H4 (cell line): ENCODE measurements around the gene COLEC11. TPM values are rescaled to one million over a fixed set of nuclear protein-coding genes. Genes with fewer than 3 reads are reported as not detected.
"Not testable (repeated sequence)": the region's sequence is repeated elsewhere in the genome, so short reads cannot be mapped to it uniquely, and the experiment has no call there.

Source experiments
- DNase-seq: peaks from one replicate; pipeline ENCODE4 v3.0.0-alpha.2; 2015; ENCODE audit warnings: low spot score
- total RNA-seq: library from RNA; depleted of rRNA; stranded (reverse); fragments of >200 nt; shearing (Covaris generic); gene quantifications from 2 replicates; pipeline ENCODE4 v1.2.3, GENCODE V29; 2014

COLEC11 gene
- total RNA-seq, 1 experiment from 2014 or later: not detected

GRCh38 chr2:3654531-3655225, 59.8 kb downstream of the COLEC11 start:
- no peak for DNase-seq

DNA sequence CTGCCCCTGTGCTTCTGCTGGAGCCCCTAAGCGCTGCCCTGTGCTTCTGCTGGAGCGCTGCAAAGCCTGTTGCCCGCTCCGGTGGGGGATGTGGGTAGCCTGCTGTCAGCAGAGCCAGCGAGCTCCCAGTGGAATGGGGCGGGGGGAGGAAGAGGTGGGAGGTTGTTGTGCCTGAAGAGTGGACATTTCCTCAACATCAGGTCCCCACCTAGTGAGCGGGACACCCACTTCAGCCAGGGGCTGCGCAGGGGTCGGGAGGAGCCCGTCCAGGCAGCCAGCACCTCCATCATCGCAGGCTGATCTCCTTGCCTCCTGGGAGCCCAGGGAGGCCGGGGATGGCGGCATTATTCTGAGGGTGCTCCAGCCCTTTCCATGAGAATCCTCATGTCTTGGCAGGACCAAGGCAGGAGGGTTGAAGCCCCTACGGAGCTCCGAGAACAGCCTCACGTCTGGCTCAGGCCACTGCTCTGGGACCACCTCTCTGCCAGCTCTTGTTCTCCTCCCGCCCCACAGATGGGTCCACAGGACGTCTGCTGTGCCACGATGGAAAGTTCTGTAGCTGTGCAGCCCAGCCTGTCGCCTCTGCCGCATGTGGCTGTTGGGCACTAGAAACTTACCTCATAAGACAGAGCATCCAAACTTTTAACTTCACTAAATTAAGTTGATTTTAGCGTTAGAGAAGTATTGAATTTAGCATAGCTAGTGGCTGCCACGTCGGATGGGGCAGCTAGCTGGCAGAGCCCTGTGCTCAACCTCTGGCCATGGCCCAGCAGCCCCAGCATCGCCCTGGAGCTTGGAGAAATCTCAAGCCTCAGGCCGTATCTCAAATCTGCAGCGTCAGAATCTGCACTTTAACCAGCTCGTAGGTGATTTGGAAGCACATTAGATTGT, 61.2 kb downstream of the COLEC11 start:
- DNase-seq: no peak

DNA sequence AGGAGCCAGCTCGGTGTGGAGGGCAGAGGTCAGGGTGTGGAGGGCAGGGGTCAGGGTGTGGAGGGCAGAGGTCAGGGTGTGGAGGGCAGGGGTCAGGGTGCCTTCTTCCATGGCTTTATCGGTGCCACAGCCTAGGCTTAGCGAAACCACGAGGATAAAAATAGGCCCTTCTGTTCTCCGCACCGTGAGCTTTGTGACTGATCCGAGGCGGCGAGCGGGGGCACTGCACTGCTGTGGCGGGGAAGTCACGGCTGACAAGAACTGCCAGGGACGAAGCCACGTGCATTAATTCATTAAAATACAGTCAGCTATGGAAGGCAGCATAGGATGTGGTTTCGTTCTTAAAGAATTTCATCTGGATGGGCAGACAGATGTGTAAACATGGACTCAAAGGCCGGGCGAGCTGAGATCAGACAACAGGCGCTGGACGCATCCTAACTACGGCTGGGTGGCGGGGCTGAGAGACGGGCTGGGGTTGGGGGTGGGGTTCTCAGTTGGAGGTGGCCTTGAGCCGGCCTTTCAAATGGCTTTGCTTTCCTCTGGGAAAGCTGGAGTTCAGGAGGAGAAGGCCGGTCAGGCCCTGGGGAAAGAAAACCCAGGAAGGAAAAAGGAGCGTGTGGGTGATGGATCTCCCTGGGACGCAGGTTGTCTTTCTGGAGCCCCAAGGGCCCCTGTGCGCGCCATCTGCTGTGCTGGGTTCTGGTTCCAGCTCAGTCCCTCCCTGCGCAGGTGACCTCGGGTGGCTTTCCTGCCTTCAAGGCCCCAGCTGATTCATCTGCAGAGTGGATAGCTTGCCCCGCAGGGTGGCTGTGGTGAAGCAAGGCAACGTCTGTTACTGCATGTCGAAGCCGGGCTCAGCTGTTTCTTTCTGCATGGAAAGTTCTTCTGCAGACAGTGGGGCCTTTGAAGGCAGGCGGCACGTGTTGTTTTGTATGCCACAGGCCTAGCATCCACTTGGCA, 62.1 kb downstream of the COLEC11 start:
- DNase-seq: no peak

- no peak for DNase-seq
These were observed 63.0 kb downstream of the COLEC11 start, which contains the start of gene ALLC for GRCh38 chr2:3657881-3658280. Gene ALLC (plus strand): TSS chr2:3658200. CDS start chr2:3671158, 12,958 bp downstream.

GRCh38 chr2:3659447-3660432, 64.8 kb downstream of the COLEC11 start:
- no peak for DNase-seq

DNA sequence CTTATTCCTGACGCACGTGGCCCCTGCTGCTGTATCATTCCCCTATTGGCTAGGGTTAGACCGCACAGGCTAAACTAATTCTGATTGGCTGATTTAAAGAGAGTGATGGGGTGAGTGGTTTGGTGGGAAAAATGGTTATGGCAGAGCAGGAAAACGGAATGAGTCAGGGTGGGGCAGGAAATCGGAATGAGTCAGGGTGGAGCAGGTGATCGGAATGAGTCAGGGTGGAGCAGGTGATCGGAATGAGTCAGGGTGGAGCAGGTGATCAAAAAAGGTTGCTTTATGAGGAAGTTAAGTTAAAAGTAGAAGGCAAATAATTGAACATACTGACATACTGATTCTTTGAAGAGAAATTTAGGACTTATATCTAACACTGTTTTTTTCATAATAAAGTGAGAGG, 65.7 kb downstream of the COLEC11 start:
- not testable (repeated sequence) for DNase-seq

DNA sequence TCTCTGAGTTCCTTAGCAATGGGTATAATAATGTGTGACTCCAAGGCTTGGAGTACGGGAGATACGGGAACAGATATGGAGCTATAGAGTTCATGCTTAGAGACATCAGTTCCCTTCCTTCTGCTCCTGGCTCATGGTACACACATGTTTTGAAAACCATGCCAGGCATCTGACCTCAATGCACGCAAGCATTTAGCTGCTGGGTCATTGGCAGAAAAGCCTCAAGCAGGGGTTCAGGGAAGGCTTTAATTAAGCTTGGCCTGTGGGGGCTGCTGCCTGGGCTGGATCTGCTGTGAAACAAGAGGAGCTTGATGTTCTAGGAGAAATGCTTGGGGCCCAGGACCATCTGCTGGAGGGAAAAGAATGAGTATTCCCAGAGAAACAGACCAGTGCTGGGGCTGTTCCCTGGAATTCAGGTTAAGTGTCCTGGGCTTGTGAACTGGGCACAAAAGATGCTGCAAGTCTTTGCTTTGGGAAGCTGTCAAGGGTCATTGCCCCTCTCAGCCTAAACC, 66.3 kb downstream of the COLEC11 start:
- no peak for DNase-seq

- DNase-seq: no peak
These were observed 67.3 kb downstream of the COLEC11 start for GRCh38 chr2:3662239-3662638.

DNA sequence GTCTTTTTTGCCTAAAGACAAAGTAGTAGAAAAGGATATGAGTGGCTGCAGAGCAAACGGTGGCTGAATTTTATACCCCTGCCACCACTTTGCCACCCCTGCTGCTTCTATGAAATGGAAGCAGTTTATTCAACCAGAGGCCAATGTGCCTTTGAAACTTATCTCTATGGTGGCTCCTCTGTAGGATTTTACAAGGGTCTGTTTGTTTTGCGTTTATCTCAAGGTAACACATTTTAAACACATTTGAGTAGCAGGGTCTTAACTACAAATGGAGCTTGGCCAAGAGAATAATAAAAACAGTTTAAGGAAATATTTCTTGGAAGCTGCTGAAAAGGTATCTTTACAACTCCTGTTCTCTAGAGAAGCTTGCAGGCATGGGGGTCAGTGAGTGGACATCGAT, 69.2 kb downstream of the COLEC11 start:
- DNase-seq: no peak

DNA sequence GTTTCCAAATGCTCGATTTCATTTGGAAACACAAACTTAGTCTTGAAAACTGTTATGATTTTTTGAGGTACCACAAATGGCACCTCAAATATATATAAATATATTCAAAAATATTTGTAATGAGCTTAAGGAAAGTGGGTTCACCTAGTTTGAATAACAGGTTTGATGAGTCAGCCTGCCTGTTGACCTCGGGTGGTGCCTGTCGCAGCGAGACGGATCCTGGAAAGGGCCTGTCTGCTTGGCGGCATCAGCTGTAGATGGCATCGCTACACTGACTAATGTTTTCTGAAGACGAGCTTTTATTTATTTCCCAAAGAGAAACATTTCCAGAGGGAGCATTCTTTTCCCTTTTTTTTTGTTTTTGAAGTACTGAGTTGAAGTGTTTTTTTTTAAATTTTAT, 70.0 kb downstream of the COLEC11 start:
- DNase-seq: no peak

- DNase-seq: no peak
These were observed 71.1 kb downstream of the COLEC11 start for GRCh38 chr2:3665886-3666612.

DNA sequence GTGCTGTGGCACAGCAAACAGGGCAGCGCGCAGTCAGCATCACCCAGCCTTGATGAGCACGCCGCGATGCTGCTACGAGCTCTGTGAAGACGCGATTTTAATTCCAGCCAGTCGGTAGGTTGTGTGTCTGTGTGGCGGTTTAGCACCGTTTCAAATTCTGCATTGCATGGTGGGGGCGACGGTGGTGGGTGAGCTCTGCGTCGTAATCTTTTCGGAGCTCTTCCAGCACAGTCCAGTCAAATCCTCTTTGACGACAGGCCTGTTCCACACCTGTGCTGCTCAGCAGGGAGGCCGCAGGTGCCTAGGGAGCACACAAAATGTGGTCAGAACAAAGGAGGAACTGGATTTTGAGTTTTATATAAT, 71.7 kb downstream of the COLEC11 start:
- DNase-seq: no peak

GRCh38 chr2:3667151-3667631, 72.3 kb downstream of the COLEC11 start:
- no peak for DNase-seq

GRCh38 chr2:3669656-3670055, 74.7 kb downstream of the COLEC11 start:
- no peak for DNase-seq

GRCh38 chr2:3670376-3670775, 75.5 kb downstream of the COLEC11 start:
- no peak for DNase-seq

DNA sequence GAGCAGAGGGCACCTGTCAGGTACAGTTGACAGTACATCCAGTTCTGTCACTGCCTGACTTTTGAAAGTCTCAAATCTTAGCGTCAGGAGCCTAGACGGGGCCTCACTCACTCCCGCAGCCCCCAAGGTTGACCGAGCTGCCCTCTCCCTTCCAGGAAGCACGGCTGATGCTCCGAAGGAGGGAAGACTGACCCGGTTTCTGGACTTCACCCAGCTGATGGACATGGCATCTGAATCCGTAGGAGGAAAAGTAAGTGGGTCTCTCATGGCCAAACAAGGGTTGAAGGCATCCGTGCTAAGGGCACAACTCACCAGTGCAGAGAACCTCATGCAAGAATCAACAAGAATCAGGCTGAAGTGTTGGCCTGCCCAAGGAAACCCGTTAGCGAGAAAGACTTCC, 76.0 kb downstream of the COLEC11 start:
- no peak for DNase-seq

DNA sequence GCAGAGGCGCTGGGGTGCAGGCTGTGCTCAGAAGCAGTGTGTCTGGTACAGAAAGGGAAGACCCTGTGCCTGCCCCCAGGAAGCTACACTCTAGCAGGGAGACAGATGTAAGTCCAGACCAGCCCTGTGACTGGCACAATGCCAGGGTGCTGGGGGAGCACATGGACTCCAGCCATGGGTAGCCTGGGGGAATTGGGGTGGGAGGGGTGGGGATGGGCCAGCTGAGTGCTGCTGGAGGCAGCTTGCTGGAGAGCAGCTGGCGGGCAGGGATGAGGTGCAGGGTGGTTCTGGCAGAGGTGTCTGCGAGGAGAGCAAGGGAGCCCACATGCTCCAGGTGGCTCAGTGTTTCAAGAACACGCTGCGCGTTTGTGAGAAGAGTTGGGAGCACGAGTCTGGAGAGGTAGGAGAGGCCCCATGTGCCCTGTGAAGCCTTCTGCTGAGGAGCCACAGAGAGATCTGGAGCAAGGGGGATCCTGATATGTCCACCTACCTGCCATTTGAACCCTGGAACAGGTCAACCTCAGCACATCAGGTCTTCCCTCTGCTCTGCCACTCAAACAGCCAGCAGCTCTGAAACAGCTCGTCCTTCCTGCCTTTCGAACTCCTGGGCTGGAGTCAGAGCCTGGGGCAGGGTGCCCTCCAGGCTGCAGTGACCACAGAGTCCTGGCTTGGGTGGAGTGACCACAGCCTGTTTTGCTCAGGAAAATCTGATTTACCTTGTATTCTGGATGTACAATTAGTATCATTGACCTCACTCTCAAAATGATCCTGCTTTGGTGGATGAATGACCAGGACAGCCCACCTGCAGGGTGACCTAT, 78.2 kb downstream of the COLEC11 start:
- DNase-seq: no peak

- no peak for DNase-seq
These were observed 79.3 kb downstream of the COLEC11 start for GRCh38 chr2:3674066-3674845.
